DND-41 (cell line): ENCODE measurements around the gene CRABP1.

Source experiments
- ATAC-seq: fragments of 200-7000 bp; cut with Tn5 transposase; 3 replicates; pipeline ENCODE4 v1.9.1; 2021; ENCODE audit warnings: low read depth; ENCODE audit not compliant: insufficient read depth
- DNase-seq: peaks from one replicate; pipeline ENCODE4 v3.0.0-alpha.2; 2020
- H2AFZ ChIP-seq: 2 replicates; pipeline ENCODE4 v1.6.0; 2012; ENCODE audit warnings: low read depth, low read length
- H3K27ac ChIP-seq: 2 replicates; pipeline ENCODE4 v1.5.1; 2012; ENCODE audit warnings: low read length, inconsistent platforms
- H3K27me3 ChIP-seq: fragments of 200-600 bp; sonication (generic); 2 replicates; pipeline ENCODE4 v1.6.0; 2012; ENCODE audit warnings: low read length, mild to moderate bottlenecking, inconsistent platforms; ENCODE audit not compliant: insufficient read depth, poor library complexity
- H3K36me3 ChIP-seq: 2 replicates; pipeline ENCODE4 v1.5.1; 2012; ENCODE audit warnings: low read length, inconsistent platforms; ENCODE audit not compliant: insufficient read depth
- H3K4me1 ChIP-seq: 2 replicates; pipeline ENCODE4 v1.5.1; 2012; ENCODE audit warnings: mild to moderate bottlenecking, low read length; ENCODE audit not compliant: insufficient read depth
- H3K4me2 ChIP-seq: 2 replicates; pipeline ENCODE4 v1.6.0; 2012; ENCODE audit warnings: mild to moderate bottlenecking, moderate library complexity, low read length, inconsistent platforms; ENCODE audit not compliant: insufficient read depth
- H3K4me3 ChIP-seq, 2 experiments: fragments of 200-600 bp in 1 of 2; shearing (Covaris generic) in 1 of 2; 2 replicates each; pipeline ENCODE4 v1.5.1; 2012 to 2016; ENCODE audit warnings: inconsistent platforms in 2 of 2, low read length in 2 of 2, mild to moderate bottlenecking in 2 of 2, low read depth in 1 of 2, moderate library complexity in 1 of 2
- H3K79me2 ChIP-seq: 2 replicates; pipeline ENCODE4 v1.6.0; 2012; ENCODE audit warnings: low read length, inconsistent platforms; ENCODE audit not compliant: insufficient read depth
- H3K9ac ChIP-seq: 2 replicates; pipeline ENCODE4 v1.6.0; 2012; ENCODE audit warnings: low read depth, mild to moderate bottlenecking, inconsistent platforms, low read length, moderate library complexity
- H3K9me3 ChIP-seq: 2 replicates; pipeline ENCODE4 v1.5.1; 2012; ENCODE audit warnings: low read length, moderate library complexity, mild to moderate bottlenecking, inconsistent platforms; ENCODE audit not compliant: insufficient read depth, severe bottlenecking
- H4K20me1 ChIP-seq: 2 replicates; pipeline ENCODE4 v1.6.0; 2012; ENCODE audit warnings: low read length; ENCODE audit not compliant: insufficient read depth
- EZH2 ChIP-seq: IDR thresholded peaks from 3 replicates; pipeline ENCODE4 v1.6.1; 2012; ENCODE audit warnings: borderline replicate concordance, low read depth, mild to moderate bottlenecking, moderate library complexity, low read length, inconsistent platforms; ENCODE audit not compliant: severe bottlenecking
- TF ChIP-seq, protein P1 (sequence below): IDR thresholded peaks from 2 replicates; pipeline ENCODE4 v1.5.1; 2012; ENCODE audit warnings: borderline replicate concordance, low read length, moderate library complexity, mild to moderate bottlenecking; ENCODE audit not compliant: poor library complexity, severe bottlenecking; ENCODE audit errors: extremely low read depth

The CRABP1 gene

DNA sequence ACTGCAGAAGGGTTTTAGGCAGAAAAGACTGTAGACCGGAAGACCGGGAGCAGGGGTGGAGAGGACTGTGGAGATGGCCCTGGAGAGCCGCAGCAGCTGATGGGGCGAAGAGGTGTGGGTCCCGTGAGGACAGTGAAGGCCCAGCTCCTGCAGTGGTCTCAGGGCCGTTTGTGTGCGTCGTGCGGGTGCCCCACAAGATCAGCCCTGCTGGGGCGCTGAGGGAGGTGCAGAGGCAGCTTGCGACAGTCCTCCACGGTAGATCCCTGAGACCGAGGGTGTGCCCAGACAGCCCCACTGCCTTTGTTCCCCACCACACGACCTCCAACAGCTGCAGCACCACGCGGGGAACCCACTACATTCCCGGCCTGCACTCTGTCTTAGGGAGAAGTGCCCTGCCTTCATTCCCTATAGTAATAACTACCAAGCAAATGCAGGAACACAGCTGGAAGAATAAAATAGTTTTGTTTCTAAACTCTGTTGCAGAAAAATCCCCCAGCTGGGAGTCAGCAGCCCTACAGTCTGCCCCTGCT, 19.0 kb upstream of the CRABP1 start:
- Histone ChIP-seq H3K27me3 (no peaks in the 10 kb centered on the region), H3K36me3 (no peaks in the 10 kb centered on the region), H3K79me2 (no peaks in the 10 kb centered on the region), H3K4me3 (no peak overlapping the region), H4K20me1 (no peaks in the 10 kb centered on the region), H3K4me1 (no peaks in the 10 kb centered on the region), H2AFZ (no peak overlapping the region), H3K27ac (no peak overlapping the region), H3K9me3 (no peaks in the 10 kb centered on the region), H3K4me2 (no peak overlapping the region), H3K9ac (no peak overlapping the region)
- no peak for ATAC-seq
- TF ChIP-seq EZH2: no peak
- TF ChIP-seq, protein P1, sequence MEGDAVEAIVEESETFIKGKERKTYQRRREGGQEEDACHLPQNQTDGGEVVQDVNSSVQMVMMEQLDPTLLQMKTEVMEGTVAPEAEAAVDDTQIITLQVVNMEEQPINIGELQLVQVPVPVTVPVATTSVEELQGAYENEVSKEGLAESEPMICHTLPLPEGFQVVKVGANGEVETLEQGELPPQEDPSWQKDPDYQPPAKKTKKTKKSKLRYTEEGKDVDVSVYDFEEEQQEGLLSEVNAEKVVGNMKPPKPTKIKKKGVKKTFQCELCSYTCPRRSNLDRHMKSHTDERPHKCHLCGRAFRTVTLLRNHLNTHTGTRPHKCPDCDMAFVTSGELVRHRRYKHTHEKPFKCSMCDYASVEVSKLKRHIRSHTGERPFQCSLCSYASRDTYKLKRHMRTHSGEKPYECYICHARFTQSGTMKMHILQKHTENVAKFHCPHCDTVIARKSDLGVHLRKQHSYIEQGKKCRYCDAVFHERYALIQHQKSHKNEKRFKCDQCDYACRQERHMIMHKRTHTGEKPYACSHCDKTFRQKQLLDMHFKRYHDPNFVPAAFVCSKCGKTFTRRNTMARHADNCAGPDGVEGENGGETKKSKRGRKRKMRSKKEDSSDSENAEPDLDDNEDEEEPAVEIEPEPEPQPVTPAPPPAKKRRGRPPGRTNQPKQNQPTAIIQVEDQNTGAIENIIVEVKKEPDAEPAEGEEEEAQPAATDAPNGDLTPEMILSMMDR: no peak
- DNase-seq: no peak

DNA sequence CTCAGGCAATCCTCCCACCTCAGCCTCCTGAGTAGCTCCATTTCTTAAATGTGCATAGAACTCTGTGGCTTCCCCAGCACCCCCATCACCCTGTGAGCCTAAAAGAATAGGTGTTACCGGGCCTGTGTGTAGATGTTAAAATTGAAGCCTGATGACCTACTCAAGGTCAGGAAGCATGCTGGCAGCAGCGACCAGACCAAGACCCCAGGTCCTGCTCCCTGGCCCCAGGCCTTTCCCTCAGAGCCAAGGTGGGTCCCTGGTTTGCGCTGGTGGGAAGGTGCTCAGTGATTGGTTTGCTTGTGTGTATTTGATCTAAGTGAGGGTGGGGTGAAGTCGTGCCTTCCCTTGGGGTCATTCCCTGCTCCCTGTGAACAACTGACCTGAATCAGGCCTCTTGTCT, 18.4 kb upstream of the CRABP1 start:
- TF ChIP-seq, protein P1: no peak
- no peak for TF ChIP-seq EZH2
- H3K9ac ChIP-seq: no peak overlapping the region
- H3K4me3 ChIP-seq: no peak overlapping the region
- no peak overlapping the region for H3K27ac ChIP-seq
- H3K4me2 ChIP-seq: no peak overlapping the region
- ATAC-seq: no peak
- no peak for DNase-seq
- H3K79me2 ChIP-seq: no peaks in the 10 kb centered on the region
- no peaks in the 10 kb centered on the region for H3K27me3 ChIP-seq
- H2AFZ ChIP-seq: no peak overlapping the region
- no peaks in the 10 kb centered on the region for H4K20me1 ChIP-seq
- no peaks in the 10 kb centered on the region for H3K36me3 ChIP-seq
- H3K9me3 ChIP-seq: no peaks in the 10 kb centered on the region
- no peaks in the 10 kb centered on the region for H3K4me1 ChIP-seq

DNA sequence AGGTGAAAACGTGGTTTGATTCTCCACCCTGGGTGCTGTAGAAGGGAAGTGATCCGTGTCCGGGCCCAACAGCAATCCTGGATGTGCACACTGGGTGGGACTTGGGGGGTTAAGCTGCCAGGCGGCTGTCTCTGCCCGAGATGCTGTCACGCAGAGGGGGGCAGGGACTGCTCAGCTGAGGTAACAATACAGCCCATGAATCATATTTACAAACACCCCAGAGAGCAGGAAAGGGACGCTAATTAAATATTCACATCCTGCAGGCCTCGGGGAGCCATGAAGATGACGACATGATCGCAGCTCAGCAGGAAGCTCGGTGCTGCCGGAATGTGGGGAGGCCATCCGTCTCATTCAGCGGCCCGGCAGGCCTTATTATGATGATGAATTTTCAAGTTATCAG, 17.9 kb upstream of the CRABP1 start:
- no peak for TF ChIP-seq EZH2
- TF ChIP-seq, protein P1: no peak
- Histone ChIP-seq H3K4me2 (no peak overlapping the region), H3K36me3 (no peaks in the 10 kb centered on the region), H3K9ac (no peak overlapping the region), H2AFZ (no peak overlapping the region), H3K27ac (no peak overlapping the region), H3K9me3 (no peaks in the 10 kb centered on the region), H3K4me3 (no peak overlapping the region), H4K20me1 (no peaks in the 10 kb centered on the region), H3K79me2 (no peaks in the 10 kb centered on the region), H3K4me1 (no peaks in the 10 kb centered on the region), H3K27me3 (no peaks in the 10 kb centered on the region)
- ATAC-seq (no peak), DNase-seq (no peak)
